SK-N-SH (cell line): Measurements from ENCODE around the gene CPT1B. TPM values are rescaled to one million over a fixed set of nuclear protein-coding genes. Genes with fewer than 3 reads are reported as not detected.
"Not testable (repeated sequence)": the region's sequence is repeated elsewhere in the genome, so short reads cannot be mapped to it uniquely, and the experiment has no call there.

ENCODE experiments used
- CTCF ChIA-PET: fragments of 300-600, 350-600 bp; formaldehyde crosslinking; extraction: SDS; loops from one replicate; lab custom pipeline; 2021; lab: Yijun Ruan, JAX
- POLR2A ChIA-PET: fragments of 350-600 bp; sonication (Branson Sonifier 250); formaldehyde crosslinking; extraction: SDS; loops from one replicate; lab custom pipeline; 2020; ENCODE audit warnings: antibody characterized with exemption, inconsistent platforms; lab: Yijun Ruan, JAX
- DNase-seq: peaks from one replicate; pipeline ENCODE4 v3.0.0; 2012
- H2AFZ ChIP-seq: fragments of 200-600 bp; sonication (generic); 2 replicates; pipeline ENCODE4 v1.8.1; 2016; ENCODE audit warnings: antibody characterized with exemption, mild to moderate bottlenecking, low read depth
- H3F3A ChIP-seq: fragments of 200-600 bp; sonication (generic); replicated peaks from 2 replicates; pipeline ENCODE3; 2016; ENCODE audit warnings: antibody characterized with exemption, mild to moderate bottlenecking; ENCODE audit not compliant: insufficient read depth
- H3K27ac ChIP-seq, 2 experiments: fragments of 200-500 bp in 1 of 2; fragments of 200-600 bp in 1 of 2; sonication (Bioruptor generic) in 1 of 2; sonication (generic), shearing (Covaris generic) in 1 of 2; 2 replicates each; pipeline versions ENCODE4 v1.5.1 to v1.6.1; 2014 to 2016; ENCODE audit warnings: low read depth in 2 of 2, inconsistent platforms in 1 of 2, low read length in 1 of 2, mild to moderate bottlenecking in 1 of 2, mixed read lengths in 1 of 2
- H3K27me3 ChIP-seq: fragments of 200-600 bp; sonication (generic), shearing (Covaris generic); 2 replicates; pipeline ENCODE4 v1.6.1; 2016; ENCODE audit warnings: mixed run types; ENCODE audit not compliant: insufficient read depth
- H3K36me3 ChIP-seq, 2 experiments: fragments of 200-500 bp in 1 of 2; fragments of 200-600 bp in 1 of 2; sonication (Bioruptor generic) in 1 of 2; sonication (generic) in 1 of 2; replicated peaks in 1 of 2; 2 replicates each; pipeline versions ENCODE3 to v1.5.1; 2014 to 2016; ENCODE audit warnings: low read length in 1 of 2, mild to moderate bottlenecking in 1 of 2; ENCODE audit not compliant: insufficient read depth in 2 of 2, control insufficient read depth in 1 of 2
- H3K4me1 ChIP-seq, 2 experiments: fragments of 200-500 bp in 1 of 2; fragments of 200-600 bp in 1 of 2; sonication (Bioruptor generic) in 1 of 2; sonication (generic), shearing (Covaris generic) in 1 of 2; 2 replicates each; pipeline versions ENCODE4 v1.5.1 to v1.6.1; 2014 to 2016; ENCODE audit warnings: low read depth in 1 of 2, low read length in 1 of 2, mixed run types in 1 of 2; ENCODE audit not compliant: insufficient read depth in 2 of 2, control insufficient read depth in 1 of 2
- H3K4me2 ChIP-seq: fragments of 200-600 bp; sonication (generic), shearing (Covaris generic); 2 replicates; pipeline ENCODE4 v1.6.1; 2017; ENCODE audit warnings: mixed run types
- H3K4me3 ChIP-seq, 2 experiments: fragments of 200-500 bp in 1 of 2; fragments of 200-600 bp in 1 of 2; sonication (Bioruptor generic) in 1 of 2; sonication (generic), shearing (Covaris generic) in 1 of 2; 2 replicates each; pipeline versions ENCODE4 v1.5.1 to v1.8.1; 2014 to 2016; ENCODE audit warnings: low read depth in 2 of 2, inconsistent platforms in 1 of 2, low read length in 1 of 2, mild to moderate bottlenecking in 1 of 2, mixed read lengths in 1 of 2, moderate library complexity in 1 of 2
- H3K79me2 ChIP-seq: fragments of 200-600 bp; sonication (generic); 2 replicates; pipeline ENCODE4 v1.8.1; 2017; ENCODE audit warnings: mild to moderate bottlenecking; ENCODE audit not compliant: insufficient read depth
- H3K9ac ChIP-seq: fragments of 200-600 bp; sonication (generic); 2 replicates; pipeline ENCODE4 v1.6.1; 2017; ENCODE audit warnings: mixed run types
- H3K9me2 ChIP-seq: fragments of 200-600 bp; sonication (generic); 2 replicates; pipeline ENCODE4 v1.6.1; 2017; ENCODE audit warnings: mixed run types
- H3K9me3 ChIP-seq: fragments of 200-600 bp; sonication (generic); 2 replicates; pipeline ENCODE4 v1.6.1; 2017; ENCODE audit warnings: mixed run types, mild to moderate bottlenecking, moderate library complexity
- H4K20me1 ChIP-seq: fragments of 200-600 bp; sonication (generic); 2 replicates; pipeline ENCODE4 v1.6.1; 2017; ENCODE audit warnings: mild to moderate bottlenecking, mixed run types; ENCODE audit not compliant: insufficient read depth
- CHD2 ChIP-seq: fragments of 150-350 bp; IDR thresholded peaks from 2 replicates; pipeline ENCODE4 v1.6.1; 2018; ENCODE audit warnings: low read length; ENCODE audit not compliant: partially characterized antibody
- EP300 ChIP-seq, 2 experiments: IDR thresholded peaks; 2 replicates each; pipeline versions ENCODE4 v1.4.0 to v1.6.1; 2012; ENCODE audit warnings: borderline replicate concordance in 1 of 2, low read depth in 1 of 2, low read length in 1 of 2
- MXI1 ChIP-seq: IDR thresholded peaks from 2 replicates; pipeline ENCODE4 v1.6.1; 2012; ENCODE audit warnings: mild to moderate bottlenecking, low read depth, low read length, improper control_type of control experiment
- RCOR1 ChIP-seq: fragments of 150-350 bp; IDR thresholded peaks from 2 replicates; pipeline ENCODE4 v1.6.1; 2017; ENCODE audit warnings: antibody characterized with exemption, low read length
- RFX5 ChIP-seq: IDR thresholded peaks from 2 replicates; pipeline ENCODE4 v1.6.1; 2012; ENCODE audit warnings: mild to moderate bottlenecking, improper control_type of control experiment, low read length
- SIN3A ChIP-seq: IDR thresholded peaks from 2 replicates; pipeline ENCODE4 v1.6.1; 2012; ENCODE audit warnings: low read depth, mild to moderate bottlenecking, low read length, moderate library complexity, borderline replicate concordance
- TEAD4 ChIP-seq: IDR thresholded peaks from 2 replicates; pipeline ENCODE4 v1.4.0; 2012; ENCODE audit warnings: mild to moderate bottlenecking, borderline replicate concordance; ENCODE audit not compliant: insufficient read depth
- WGBS: methylation state at CpG from one replicate; pipeline ENCODE4 v1.1.6; 2017; ENCODE audit warnings: low lambda C conversion rate; 5-methylcytosine and 5-hydroxymethylcytosine counted together
- polyA plus RNA-seq, 3 experiments: library from polyadenylated mRNA; depleted of rRNA; stranded (reverse); fragments of >200 nt; gene quantifications; 2 replicates each; pipeline ENCODE4 v1.2.3, GENCODE V29; 2012
- TF ChIP-seq, protein P1 (sequence below): IDR thresholded peaks from 2 replicates; pipeline ENCODE4 v1.4.0; 2012; ENCODE audit warnings: low read depth, borderline replicate concordance

The CPT1B gene
- polyA plus RNA-seq, 1 of the 3 experiments (the other 2 are of a cell fraction): 33.2 TPM

DNA sequence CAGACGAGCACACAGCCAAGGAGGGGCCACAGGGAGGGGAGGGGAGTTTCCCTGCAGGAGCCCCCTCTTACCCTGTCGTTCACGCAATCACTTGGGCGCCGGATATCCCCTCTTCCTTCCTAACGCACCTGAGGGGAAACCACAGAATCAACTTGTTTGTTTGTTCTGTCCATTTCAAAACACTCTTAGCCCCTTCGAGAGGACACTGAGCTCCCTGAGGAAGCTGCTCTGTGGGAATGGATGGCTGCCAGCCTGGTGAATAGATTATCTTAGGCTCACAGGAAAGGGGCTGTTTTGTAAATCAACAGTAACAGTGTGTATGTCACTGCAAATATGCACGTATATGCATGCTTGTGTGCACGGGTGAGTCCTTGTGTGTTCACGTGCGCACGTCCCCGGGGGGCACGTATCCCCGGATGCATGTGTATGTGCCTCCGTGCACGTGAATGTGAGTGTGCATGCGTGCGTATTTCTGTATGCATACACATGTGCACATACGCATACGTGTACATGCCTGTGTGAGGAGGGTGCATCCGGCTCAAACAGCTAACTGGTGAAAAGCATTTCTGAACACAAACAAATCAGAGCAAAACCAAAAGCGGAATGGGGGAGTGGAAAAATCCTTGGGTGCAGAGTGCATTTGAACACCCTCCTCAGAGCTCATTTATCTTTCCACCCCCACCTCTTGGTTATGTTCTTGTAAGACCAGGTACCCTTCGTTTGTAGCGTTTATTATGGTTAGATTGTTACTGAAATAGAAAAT lies 42.5 kb upstream of the CPT1B start:
- POLR2A ChIA-PET: interaction anchor here (0.6 to 1.6 kb wide), 2 partner anchors 37 to 95 kb away, joined by 4 to 6 read pairs; partner anchors contain the start of gene SCO2
- DNase-seq: peak; percentile 92
- Histone ChIP-seq H3K79me2 (no peaks in the 10 kb centered on the region), H3K4me1 (peaks cover 0 to 16% of the 10 kb centered on the region in 2 experiments; a peak in 2 of 4 replicates), H3K36me3 (peaks cover 0 to 6% of the 10 kb centered on the region in 2 experiments), H4K20me1 (no peaks in the 10 kb centered on the region), H3F3A (peaks cover 5% of the 10 kb centered on the region), H3K4me2 (peak overlapping the region; percentile 79), H3K9me3 (no peaks in the 10 kb centered on the region), H3K9me2 (no peaks in the 10 kb centered on the region), H3K9ac (no peak overlapping the region), H3K4me3 (peak overlapping the region; percentile 44 to 61), H3K27ac (no peak overlapping the region), H3K27me3 (no peaks in the 10 kb centered on the region), H2AFZ (peak overlapping the region; percentile 60; the same call in 1 of the 2 replicates)
- 2% methylated on average over 23 of the region's 25 CpGs for WGBS
- TF ChIP-seq CHD2 (peak; percentile 11), MXI1 (peak; percentile 67; the same call in 1 of the 2 replicates), RCOR1 (no peak), SIN3A (no peak), EP300 (IDR thresholded peaks at IDR 0.05; ENCODE audit: borderline replicate concordance in 1 of 2, low read depth in 1 of 2, low read length in 1 of 2) (no peak), RFX5 (no peak), TEAD4 (no peak)
- TF ChIP-seq, protein P1, sequence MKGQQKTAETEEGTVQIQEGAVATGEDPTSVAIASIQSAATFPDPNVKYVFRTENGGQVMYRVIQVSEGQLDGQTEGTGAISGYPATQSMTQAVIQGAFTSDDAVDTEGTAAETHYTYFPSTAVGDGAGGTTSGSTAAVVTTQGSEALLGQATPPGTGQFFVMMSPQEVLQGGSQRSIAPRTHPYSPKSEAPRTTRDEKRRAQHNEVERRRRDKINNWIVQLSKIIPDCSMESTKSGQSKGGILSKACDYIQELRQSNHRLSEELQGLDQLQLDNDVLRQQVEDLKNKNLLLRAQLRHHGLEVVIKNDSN: no peak
- CTCF ChIA-PET: interaction anchor here (0.6 to 2.9 kb wide), 45 partner anchors 9 to 388 kb away, joined by 3 to 22 read pairs (median 4); partner anchors contain the start of genes CHKB, KLHDC7B, SCO2 and SYCE3

DNA sequence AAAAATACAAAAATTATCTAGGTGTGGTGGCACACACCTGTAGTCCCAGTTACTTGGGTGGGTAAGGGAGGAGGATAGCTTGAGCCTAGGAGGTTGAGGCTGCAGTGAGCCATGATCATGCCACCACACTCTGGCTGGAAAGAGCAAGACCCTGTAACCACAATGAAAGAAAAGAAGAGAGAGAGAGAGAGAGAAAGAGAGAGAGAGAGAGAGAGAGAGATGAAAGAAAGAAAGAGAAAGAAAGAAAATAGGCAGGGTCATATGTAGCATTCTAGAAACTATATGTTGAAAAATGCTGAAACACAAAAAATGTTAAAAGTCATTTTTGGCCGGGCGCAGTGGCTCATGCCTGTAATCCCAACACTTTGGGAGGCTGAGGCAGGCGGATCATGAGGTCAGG lies 36.1 kb upstream of the CPT1B start:
- H3K4me1 ChIP-seq, H3F3A ChIP-seq, H3K36me3 ChIP-seq, H3K9me3 ChIP-seq, H4K20me1 ChIP-seq, H2AFZ ChIP-seq, H3K4me2 ChIP-seq, DNase-seq, H3K9ac ChIP-seq, H3K27ac ChIP-seq, H3K4me3 ChIP-seq, H3K9me2 ChIP-seq, H3K79me2 ChIP-seq, H3K27me3 ChIP-seq: not testable (repeated sequence)
- WGBS: 62% methylated on average over 3 of the region's 3 CpGs
- ChIA-PET POLR2A (interaction anchor here (0.7 kb wide), 1 partner anchor 198 kb away, joined by 5 read pairs; no protein-coding TSS in a partner anchor), CTCF (interaction anchor here (2.9 kb wide), 1 partner anchor 88 kb away, joined by 9 read pairs; the partner anchor contains the start of gene SCO2)
